Measurements from ENCODE around the gene KRTAP12-1. TPM values are rescaled to one million over a fixed set of nuclear protein-coding genes. Genes with fewer than 3 reads are reported as not detected.

The KRTAP12-1 gene
- total RNA-seq, 1 donor from 2014 or later: not detected

- Mint-ChIP-seq H3K4me1 (peaks cover 6% of the 10 kb centered on the region), H3K36me3 (no peaks in the 10 kb centered on the region), H3K4me3 (no peak overlapping the region), H3K9me3 (peaks cover 6% of the 10 kb centered on the region), H3K27me3 (ENCODE audit: low read depth) (peaks cover 48% of the 10 kb centered on the region), H3K27ac (no peak overlapping the region)
- TF ChIP-seq CTCF (IDR thresholded peaks at IDR 0.05; ENCODE audit: unreplicated experiment): no peak
- no peak for DNase-seq (ENCODE audit: low spot score in 2 of 2, unreplicated experiment in 2 of 2)
Measured at GRCh38 chr21:44727757-44728156, 45.8 kb upstream of the KRTAP12-1 start.

GRCh38 chr21:44727321-44727720 lies 45.4 kb upstream of the KRTAP12-1 start:
- no peak for DNase-seq (ENCODE audit: low spot score in 2 of 2, unreplicated experiment in 2 of 2)
- peaks cover 10% of the 10 kb centered on the region for H3K4me1 Mint-ChIP-seq

GRCh38 chr21:44726826-44727225 lies 44.9 kb upstream of the KRTAP12-1 start:
- Mint-ChIP-seq H3K4me1 (peaks cover 10% of the 10 kb centered on the region), H3K4me3 (no peak overlapping the region), H3K9me3 (peaks cover 6% of the 10 kb centered on the region), H3K36me3 (no peaks in the 10 kb centered on the region), H3K27ac (no peak overlapping the region), H3K27me3 (ENCODE audit: low read depth) (peaks cover 48% of the 10 kb centered on the region)
- no peak for TF ChIP-seq CTCF (IDR thresholded peaks at IDR 0.05; ENCODE audit: unreplicated experiment)
- DNase-seq (ENCODE audit: low spot score in 2 of 2, unreplicated experiment in 2 of 2): no peak

More at GRCh38 chr21:44727321-44727720, 45.4 kb upstream of the KRTAP12-1 start:
- Mint-ChIP-seq H3K36me3 (no peaks in the 10 kb centered on the region), H3K9me3 (peaks cover 6% of the 10 kb centered on the region), H3K4me3 (no peak overlapping the region), H3K27me3 (ENCODE audit: low read depth) (peaks cover 52% of the 10 kb centered on the region), H3K27ac (no peak overlapping the region)
- no peak for TF ChIP-seq CTCF (IDR thresholded peaks at IDR 0.05; ENCODE audit: unreplicated experiment)

- H3K27me3 Mint-ChIP-seq (ENCODE audit: low read depth): peaks cover 45% of the 10 kb centered on the region
- peaks cover 10% of the 10 kb centered on the region for H3K4me1 Mint-ChIP-seq
- no peak for DNase-seq (ENCODE audit: low spot score in 2 of 2, unreplicated experiment in 2 of 2)
- no peaks in the 10 kb centered on the region for H3K36me3 Mint-ChIP-seq
- no peak overlapping the region for H3K4me3 Mint-ChIP-seq
- no peak overlapping the region for H3K27ac Mint-ChIP-seq
- no peak for TF ChIP-seq CTCF (IDR thresholded peaks at IDR 0.05; ENCODE audit: unreplicated experiment)
- no peaks in the 10 kb centered on the region for H3K9me3 Mint-ChIP-seq
Measured at GRCh38 chr21:44724926-44725325, 43.0 kb upstream of the KRTAP12-1 start.

GRCh38 chr21:44724196-44724595 lies 42.2 kb upstream of the KRTAP12-1 start:
- Mint-ChIP-seq H3K27me3 (ENCODE audit: low read depth) (peaks cover 51% of the 10 kb centered on the region), H3K9me3 (no peaks in the 10 kb centered on the region), H3K4me3 (no peak overlapping the region), H3K27ac (no peak overlapping the region), H3K36me3 (no peaks in the 10 kb centered on the region), H3K4me1 (peaks cover 10% of the 10 kb centered on the region)
- DNase-seq (ENCODE audit: low spot score in 2 of 2, unreplicated experiment in 2 of 2): no peak
- TF ChIP-seq CTCF (IDR thresholded peaks at IDR 0.05; ENCODE audit: unreplicated experiment): no peak

All from mesothelial cell of epicardium (in vitro differentiated cells).